Naive thymus-derived CD4-positive, alpha-beta T cell (primary cell): ENCODE measurements around the gene NEU2. TPM values are rescaled to one million over a fixed set of nuclear protein-coding genes. Genes with fewer than 3 reads are reported as not detected.
"Not testable (repeated sequence)": the region's sequence is repeated elsewhere in the genome, so short reads cannot be mapped to it uniquely, and the experiment has no call there.

ENCODE experiments used
- ATAC-seq: fragments of 150-1000 bp; cut with Tn5 transposase; 2 replicates; pipeline ENCODE4 v1.10.0; 2021; ENCODE audit warnings: mild to moderate bottlenecking, moderate library complexity
- CTCF ChIA-PET: fragments of 350-600 bp; sonication (Branson Sonifier 250); formaldehyde crosslinking; loops from one replicate; lab custom pipeline; 2021; ENCODE audit warnings: antibody characterized with exemption; lab: Charles Lee
- POLR2A ChIA-PET: fragments of 350-600 bp; sonication (Branson Sonifier 250); formaldehyde crosslinking; loops from one replicate; lab custom pipeline; 2021; ENCODE audit warnings: antibody characterized with exemption, inconsistent platforms; lab: Charles Lee
- DNase-seq, 9 donors: peaks; one replicate each; pipeline versions ENCODE4 v3.0.0 to v3.0.0-alpha.2; 2020 to 2022; ENCODE audit warnings: mixed read lengths in 1 of 9
- H3K27ac ChIP-seq: one replicate; pipeline ENCODE4 v1.7.0; 2013; ENCODE audit warnings: mild to moderate bottlenecking, low read depth, low read length, moderate library complexity
- H3K27me3 ChIP-seq, 2 donors: one replicate each; pipeline ENCODE4 v1.7.0; 2013; ENCODE audit warnings: low read length in 2 of 2, mild to moderate bottlenecking in 2 of 2, moderate library complexity in 2 of 2; ENCODE audit not compliant: control insufficient read depth in 2 of 2, insufficient read depth in 2 of 2
- H3K36me3 ChIP-seq, 3 experiments: 1 replicate in 2 of 3; 2 replicates in 1 of 3; pipeline ENCODE4 v1.7.0; 2013; ENCODE audit warnings: low read length in 3 of 3, mild to moderate bottlenecking in 3 of 3, moderate library complexity in 1 of 3; ENCODE audit not compliant: insufficient read depth in 3 of 3, control insufficient read depth in 2 of 3
- H3K4me1 ChIP-seq, 2 donors: one replicate each; pipeline ENCODE4 v1.7.0; 2013; ENCODE audit warnings: low read length in 2 of 2, mild to moderate bottlenecking in 2 of 2, moderate library complexity in 1 of 2; ENCODE audit not compliant: control insufficient read depth in 2 of 2, insufficient read depth in 2 of 2
- H3K4me3 ChIP-seq: 2 replicates; pipeline ENCODE4 v1.7.0; 2013; ENCODE audit warnings: mild to moderate bottlenecking, low read length
- H3K9me3 ChIP-seq, 3 experiments: 1 replicate in 2 of 3; 2 replicates in 1 of 3; pipeline ENCODE4 v1.7.0; 2013; ENCODE audit warnings: low read length in 3 of 3; ENCODE audit not compliant: control insufficient read depth in 2 of 3
- H3K27ac Mint-ChIP-seq, 9 donors: one replicate each; pipeline ENCODE4 v1.8.0; 2020 to 2022; ENCODE audit warnings: mixed read lengths in 9 of 9, mild to moderate bottlenecking in 8 of 9, moderate library complexity in 5 of 9, inconsistent platforms in 2 of 9
- H3K27me3 Mint-ChIP-seq, 5 donors: one replicate each; pipeline ENCODE4 v1.8.0; 2021 to 2022; ENCODE audit warnings: mixed read lengths in 5 of 5, mild to moderate bottlenecking in 1 of 5
- H3K36me3 Mint-ChIP-seq, 5 donors: one replicate each; pipeline ENCODE4 v1.8.0; 2020 to 2022; ENCODE audit warnings: mixed read lengths in 5 of 5, mild to moderate bottlenecking in 3 of 5, inconsistent platforms in 1 of 5
- H3K4me1 Mint-ChIP-seq, 7 donors: one replicate each; pipeline ENCODE4 v1.8.0; 2020 to 2022; ENCODE audit warnings: mixed read lengths in 7 of 7, mild to moderate bottlenecking in 3 of 7, inconsistent platforms in 1 of 7
- H3K4me3 Mint-ChIP-seq, 10 donors: one replicate each; pipeline ENCODE4 v1.8.0; 2020 to 2022; ENCODE audit warnings: mild to moderate bottlenecking in 10 of 10, mixed read lengths in 10 of 10, moderate library complexity in 6 of 10, inconsistent platforms in 2 of 10
- H3K9me3 Mint-ChIP-seq, 11 donors: one replicate each; pipeline ENCODE4 v1.8.0; 2020 to 2022; ENCODE audit warnings: mixed read lengths in 11 of 11, mild to moderate bottlenecking in 4 of 11, inconsistent platforms in 1 of 11, moderate library complexity in 1 of 11
- intact Hi-C, 2 donors: fragments of 100-400 bp; cut with micrococcal nuclease; formaldehyde crosslinking; loops; one replicate each; pipeline ENCODE4 v1.15.1; 2023
- polyA plus RNA-seq, 2 donors: library from polyadenylated mRNA; unstranded; fragments of 300-500 nt; fragmentation: Illumina TruSeq; gene quantifications; one replicate each; pipeline ENCODE4 v1.2.3, GENCODE V29; 2021
- total RNA-seq, 6 experiments: library from RNA in 5 of 6; stranded (reverse) in 5 of 6; gene quantifications; 1 replicate in 5 of 6; 2 replicates in 1 of 6; pipeline ENCODE4 v1.2.3 and lab custom pipeline; 2021 to 2026

NEU2 gene
- total and polyA plus RNA-seq, 7 experiments from 2014 or later, result not detected

DNA sequence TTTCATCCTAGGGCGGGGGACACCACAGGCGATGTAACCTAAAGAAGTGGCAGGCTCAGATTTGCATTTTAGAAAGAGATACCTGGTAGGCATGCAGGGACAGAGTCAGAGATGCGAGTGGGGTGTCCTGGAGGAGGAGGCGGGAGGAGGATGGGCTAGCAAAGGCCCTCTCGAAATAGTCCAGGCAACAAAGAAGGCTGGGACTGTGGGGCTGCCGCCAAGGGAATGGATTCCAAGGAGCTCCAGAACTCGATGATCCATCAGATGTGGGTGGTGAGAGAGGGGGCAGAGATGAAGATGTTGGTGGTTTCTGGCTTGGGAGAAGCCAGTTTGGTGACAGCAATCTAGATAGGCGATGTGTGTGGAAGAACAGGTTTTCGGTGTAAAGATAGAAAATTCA lies 15.2 kb downstream of the NEU2 start:
- ATAC-seq (no peak), DNase-seq (no peak)
- H3K9me3 ChIP-seq, result no peaks in the 10 kb centered on the region
- H3K36me3 ChIP-seq, result no peaks in the 10 kb centered on the region
- Mint-ChIP-seq H3K4me3 (no peak overlapping the region), H3K9me3 (no peaks in the 10 kb centered on the region), H3K27ac (peak overlapping the region in 1 of 9 donors; percentile 20), H3K36me3 (no peaks in the 10 kb centered on the region), H3K27me3 (peaks cover 0 to 37% (median 0%) of the 10 kb centered on the region in 5 donors), H3K4me1 (peaks cover 0 to 30% (median 7%) of the 10 kb centered on the region in 7 donors)
- H3K4me1 ChIP-seq, result no peaks in the 10 kb centered on the region
- intact Hi-C loops, result no loop called here
- H3K4me3 ChIP-seq, result no peak overlapping the region
- POLR2A ChIA-PET, result interaction anchor here (1.0 kb wide), 1 partner anchor 87 kb away, joined by 3 read pairs; no protein-coding TSS in a partner anchor
- no peaks in the 10 kb centered on the region for H3K27me3 ChIP-seq
- CTCF ChIA-PET, result no interaction called here
- no peak overlapping the region for H3K27ac ChIP-seq

DNA sequence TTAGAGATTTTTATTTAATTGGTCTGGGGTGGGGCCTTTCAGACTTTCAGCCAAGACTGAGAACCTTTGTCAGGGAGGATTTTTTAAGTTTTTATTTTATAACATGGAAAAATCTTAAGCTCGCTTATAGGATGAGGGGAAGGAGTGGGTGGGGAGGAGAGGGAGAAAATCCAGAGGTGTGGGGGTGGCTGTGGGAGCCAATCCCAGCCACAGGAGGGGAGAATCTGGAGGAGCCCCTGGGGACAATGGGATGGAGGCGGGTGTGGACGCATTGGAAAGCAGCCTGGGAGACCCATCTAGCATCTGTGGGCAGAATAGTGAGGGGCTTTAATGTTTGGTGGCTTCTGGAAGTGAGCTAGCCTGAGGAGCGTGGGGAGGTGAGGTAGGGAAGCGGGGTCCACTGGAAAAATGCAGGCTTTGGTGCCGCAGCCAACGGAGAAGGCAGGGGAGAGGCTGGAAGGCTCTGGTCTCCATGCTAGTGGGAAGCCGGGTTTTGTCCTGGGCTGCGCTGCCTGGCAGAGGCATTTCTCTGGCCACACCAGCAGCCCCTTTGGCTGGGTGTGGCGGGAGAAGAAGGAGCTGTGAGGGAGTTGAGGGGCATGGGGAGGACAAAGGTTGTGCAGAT lies 16.2 kb downstream of the NEU2 start:
- no peaks in the 10 kb centered on the region for H3K36me3 Mint-ChIP-seq
- peaks cover 0 to 42% (median 0%) of the 10 kb centered on the region in 5 donors for H3K27me3 Mint-ChIP-seq
- Histone ChIP-seq H3K4me1 (peaks cover 1 to 2% of the 10 kb centered on the region in 2 donors), H3K4me3 (no peak overlapping the region), H3K27me3 (no peaks in the 10 kb centered on the region), H3K9me3 (no peaks in the 10 kb centered on the region), H3K36me3 (no peaks in the 10 kb centered on the region), H3K27ac (no peak overlapping the region)
- H3K27ac Mint-ChIP-seq, result peak overlapping the region in 1 of 9 donors; percentile 55
- intact Hi-C loops, result no loop called here
- no peak for DNase-seq
- ChIA-PET POLR2A (interaction anchor here (1.0 to 2.0 kb wide), 2 partner anchors 11 to 86 kb away, joined by 3 to 4 read pairs; partner anchors contain the start of gene INPP5D), CTCF (interaction anchor here (0.6 to 1.0 kb wide), 2 partner anchors 12 to 189 kb away, joined by 4 read pairs; no protein-coding TSS in a partner anchor)
- H3K4me1 Mint-ChIP-seq, result peaks cover under 1 to 26% (median 8%) of the 10 kb centered on the region in 7 donors
- H3K9me3 Mint-ChIP-seq, result no peaks in the 10 kb centered on the region
- no peak overlapping the region for H3K4me3 Mint-ChIP-seq
- no peak for ATAC-seq

DNA sequence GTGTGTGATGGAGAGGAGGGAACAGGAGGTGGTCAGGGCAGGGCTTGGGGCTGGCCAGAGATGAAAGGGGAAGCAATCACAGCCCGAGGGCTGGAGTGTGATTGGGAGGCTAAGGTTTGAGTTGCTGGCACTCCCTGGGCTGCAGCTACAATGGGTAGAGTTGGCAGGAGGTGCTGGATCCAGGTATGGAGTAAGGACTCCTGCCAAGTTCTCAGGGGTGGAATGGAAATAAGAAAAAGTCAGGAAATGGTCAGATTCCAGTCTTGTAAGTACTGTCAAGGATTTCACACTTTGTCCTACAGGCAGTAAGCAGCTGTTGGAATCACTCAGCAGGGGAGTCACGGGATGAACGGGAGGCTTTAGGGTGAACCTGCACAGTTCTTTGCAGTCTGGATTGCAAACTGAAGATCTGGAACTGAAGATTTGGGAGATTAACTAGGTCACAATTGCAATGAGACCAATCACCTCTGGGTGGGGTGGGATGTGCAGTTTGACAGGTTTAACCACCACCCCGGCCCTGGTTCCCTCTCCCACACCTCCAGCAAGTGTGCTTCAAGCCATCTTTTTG lies 16.8 kb downstream of the NEU2 start:
- Mint-ChIP-seq H3K36me3 (no peaks in the 10 kb centered on the region), H3K27ac (peak overlapping the region in 1 of 9 donors; percentile 55), H3K9me3 (no peaks in the 10 kb centered on the region), H3K4me3 (no peak overlapping the region), H3K4me1 (peaks cover 4 to 32% (median 12%) of the 10 kb centered on the region in 7 donors), H3K27me3 (peaks cover 0 to 47% (median 0%) of the 10 kb centered on the region in 5 donors)
- Histone ChIP-seq H3K4me1 (peaks cover 7 to 8% of the 10 kb centered on the region in 2 donors), H3K36me3 (no peaks in the 10 kb centered on the region), H3K9me3 (no peaks in the 10 kb centered on the region), H3K27me3 (no peaks in the 10 kb centered on the region), H3K27ac (no peak overlapping the region), H3K4me3 (no peak overlapping the region)
- ATAC-seq (peak; percentile 39), DNase-seq (peak in 2 of 9 donors; percentile 12 to 28)
- ChIA-PET POLR2A (interaction anchor here (2.0 kb wide), 1 partner anchor 11 kb away, joined by 4 read pairs; the partner anchor contains the start of gene INPP5D), CTCF (interaction anchor here (1.0 kb wide), 1 partner anchor 12 kb away, joined by 4 read pairs; no protein-coding TSS in a partner anchor)
- intact Hi-C loops, result no loop called here

DNA sequence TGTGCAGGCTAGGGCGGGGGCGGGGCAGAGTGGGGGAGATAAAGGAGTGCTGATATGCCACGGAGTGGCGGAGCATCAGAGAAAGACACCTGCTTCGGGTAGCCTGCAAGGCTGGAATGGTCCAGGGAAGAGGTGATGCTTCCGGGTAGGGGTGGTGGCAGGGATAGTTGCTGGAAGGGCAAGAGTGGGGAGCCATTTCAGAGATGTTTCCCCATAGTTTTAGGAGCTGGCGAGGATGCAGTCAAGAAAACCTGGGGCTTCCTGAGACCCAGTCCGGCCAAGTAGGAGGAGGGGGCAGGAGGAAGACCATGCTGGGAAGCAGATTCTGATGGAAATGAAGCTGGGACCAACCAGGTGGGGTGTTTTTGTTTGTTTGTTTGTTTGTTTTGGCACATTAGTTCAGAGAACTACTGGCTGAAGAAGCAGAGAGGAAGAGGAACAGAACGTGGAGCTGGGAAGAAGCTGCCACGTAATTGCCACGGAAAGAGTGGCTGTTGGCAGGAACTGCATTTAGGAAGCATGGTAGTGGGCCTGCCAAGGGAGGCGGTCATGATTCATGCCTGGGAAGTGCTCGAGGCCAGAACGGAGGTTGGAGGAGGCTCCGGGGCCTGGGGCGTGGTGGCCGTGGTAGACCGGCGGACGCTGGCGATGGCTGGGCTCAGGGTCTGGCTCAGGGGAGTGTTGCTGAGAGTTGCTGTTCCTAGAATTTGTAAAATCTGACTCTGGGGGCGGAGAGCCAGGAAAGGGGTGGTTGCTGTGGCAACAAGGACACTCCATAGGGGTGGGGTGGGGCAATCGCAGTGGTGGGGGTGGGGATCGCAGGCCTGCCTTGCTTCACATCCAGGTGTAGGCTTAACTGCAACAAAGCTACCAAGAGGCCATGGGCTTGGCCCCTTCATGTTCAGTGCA lies 19.0 kb downstream of the NEU2 start:
- intact Hi-C loops, result loop anchor here in 1 of 2 donors (5.0 kb wide), 1 partner anchor 289 kb away; no protein-coding TSS in a partner anchor
- no peaks in the 10 kb centered on the region for H3K36me3 Mint-ChIP-seq

DNA sequence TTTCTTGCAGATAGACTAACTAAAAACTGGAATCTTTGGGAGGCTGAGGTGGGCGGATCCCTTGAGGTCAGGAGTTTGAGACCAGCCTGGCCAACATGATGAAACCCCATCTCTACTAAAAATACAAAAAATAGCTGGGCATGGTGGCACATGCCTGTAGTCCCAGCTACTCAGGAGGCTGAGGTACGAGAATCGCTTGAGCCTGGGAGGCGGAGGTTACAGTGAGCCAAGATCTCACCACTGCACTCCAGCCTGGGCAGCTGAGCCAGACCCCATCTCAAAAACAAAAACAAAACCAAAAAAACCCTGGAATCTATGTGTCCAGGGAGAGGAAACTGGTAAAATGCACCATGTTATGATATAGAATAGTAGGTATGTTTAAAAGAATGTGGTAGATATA lies 20.0 kb downstream of the NEU2 start:
- H3K4me1 ChIP-seq, H3K27me3 ChIP-seq, H3K36me3 ChIP-seq, H3K9me3 Mint-ChIP-seq, H3K27ac Mint-ChIP-seq, H3K36me3 Mint-ChIP-seq, H3K27ac ChIP-seq, H3K4me3 ChIP-seq, ATAC-seq, DNase-seq, H3K9me3 ChIP-seq: not testable (repeated sequence)
- ChIA-PET POLR2A (interaction anchor here (0.6 kb wide), 1 partner anchor 349 kb away, joined by 3 read pairs; no protein-coding TSS in a partner anchor), CTCF (interaction anchor here (0.6 to 2.1 kb wide), 5 partner anchors 8 to 84 kb away, joined by 3 to 10 read pairs (median 3); no protein-coding TSS in a partner anchor)
- H3K4me1 Mint-ChIP-seq, result peaks cover 4 to 36% (median 15%) of the 10 kb centered on the region in 7 donors
- intact Hi-C loops, result loop anchor here in 1 of 2 donors (5.0 kb wide), 1 partner anchor 290 kb away; no protein-coding TSS in a partner anchor
- peaks cover 0 to 47% (median 0%) of the 10 kb centered on the region in 5 donors for H3K27me3 Mint-ChIP-seq
- H3K4me3 Mint-ChIP-seq, result peak overlapping the region in 1 of 10 donors; percentile 2

More for the DNA sequence above, 19.0 kb downstream of the NEU2 start:
- Histone ChIP-seq H3K4me1 (peaks cover 7 to 9% of the 10 kb centered on the region in 2 donors), H3K4me3 (no peak overlapping the region), H3K9me3 (no peaks in the 10 kb centered on the region), H3K27me3 (no peaks in the 10 kb centered on the region), H3K36me3 (no peaks in the 10 kb centered on the region), H3K27ac (no peak overlapping the region)
- DNase-seq (no peak), ATAC-seq (no peak)
- Mint-ChIP-seq H3K9me3 (no peaks in the 10 kb centered on the region), H3K27ac (peak overlapping the region in 1 of 9 donors; percentile 14), H3K4me1 (peaks cover 4 to 36% (median 15%) of the 10 kb centered on the region in 7 donors), H3K27me3 (peaks cover 0 to 51% (median 0%) of the 10 kb centered on the region in 5 donors), H3K4me3 (no peak overlapping the region)
- CTCF ChIA-PET, result no interaction called here
- POLR2A ChIA-PET, result interaction anchor here (0.6 kb wide), 2 partner anchors 195 to 226 kb away, joined by 3 read pairs; no protein-coding TSS in a partner anchor
